HepG2 (cell line): Measurements from ENCODE around the gene G6PC3. TPM values are rescaled to one million over a fixed set of nuclear protein-coding genes. Genes with fewer than 3 reads are reported as not detected.

ENCODE experiments used
- GABPB1 ChIP-seq: IDR thresholded peaks from 2 replicates; pipeline ENCODE4 v1.6.1; 2016; ENCODE audit warnings: mild to moderate bottlenecking, missing genetic modification reagents, moderate library complexity, missing compliant biosample characterization
- ZNF282 ChIP-seq: fragments of 450-650 bp; IDR thresholded peaks from 2 replicates; pipeline ENCODE4 v1.6.1; 2018; ENCODE audit not compliant: partially characterized antibody
- polyA plus RNA-seq, 8 experiments: library from polyadenylated mRNA; depleted of rRNA in 3 of 8; stranded (reverse) in 7 of 8; unstranded in 1 of 8; fragments of >200 nt; fragmentation: Illumina TruSeq in 4 of 8; extraction: Trizol in 4 of 8; gene quantifications; 2 replicates each; pipeline versions ENCODE4 v1.2.1 to v1.2.3, GENCODE V29; 2011 to 2016; ENCODE audit warnings: low read depth in 4 of 8, missing spikeins in 1 of 8, mixed read lengths in 1 of 8; ENCODE audit not compliant: insufficient read depth in 1 of 8
- total RNA-seq, 5 experiments: library from RNA; depleted of rRNA; stranded (reverse); fragments of >200 nt; fragmentation: Illumina TruSeq; extraction: Trizol; gene quantifications; 2 replicates each; pipeline ENCODE4 v1.2.3, GENCODE V29; 2016; ENCODE audit warnings: low read depth in 1 of 5
- TF ChIP-seq, protein P1 (sequence below): sonication (generic); formaldehyde crosslinking; IDR thresholded peaks from 2 replicates; pipeline ENCODE4 v1.8.1; 2022; ENCODE audit warnings: low read depth, mild to moderate bottlenecking, missing genetic modification reagents
- TF ChIP-seq, protein P2 (sequence below): sonication (generic); formaldehyde crosslinking; IDR thresholded peaks from 2 replicates; pipeline ENCODE4 v1.4.0; 2020; ENCODE audit warnings: missing genetic modification reagents
- TF ChIP-seq, protein P3 (sequence below): sonication (generic); formaldehyde crosslinking; IDR thresholded peaks from 2 replicates; pipeline ENCODE4 v1.5.0; 2020; ENCODE audit warnings: mild to moderate bottlenecking, missing genetic modification reagents, borderline replicate concordance
- TF ChIP-seq, protein P4 (sequence below), 2 experiments: sonication (generic) in 1 of 2; formaldehyde crosslinking in 1 of 2; IDR thresholded peaks; 2 replicates each; pipeline versions ENCODE4 v1.4.0 to v1.6.1; 2018 to 2020; ENCODE audit warnings: missing genetic modification reagents in 2 of 2, borderline replicate concordance in 1 of 2, low read depth in 1 of 2, mild to moderate bottlenecking in 1 of 2, missing biosample characterization in 1 of 2
- TF ChIP-seq, protein P5 (sequence below): sonication (generic); formaldehyde crosslinking; IDR thresholded peaks from 2 replicates; pipeline ENCODE4 v1.4.0; 2020; ENCODE audit warnings: missing genetic modification reagents, mild to moderate bottlenecking, borderline replicate concordance

G6PC3 gene
- total and polyA plus RNA-seq, 2 of the 13 experiments (the other 11 are each of a cell fraction or from before 2014, with no cell fraction given): 38.5 to 75.8 TPM

DNA sequence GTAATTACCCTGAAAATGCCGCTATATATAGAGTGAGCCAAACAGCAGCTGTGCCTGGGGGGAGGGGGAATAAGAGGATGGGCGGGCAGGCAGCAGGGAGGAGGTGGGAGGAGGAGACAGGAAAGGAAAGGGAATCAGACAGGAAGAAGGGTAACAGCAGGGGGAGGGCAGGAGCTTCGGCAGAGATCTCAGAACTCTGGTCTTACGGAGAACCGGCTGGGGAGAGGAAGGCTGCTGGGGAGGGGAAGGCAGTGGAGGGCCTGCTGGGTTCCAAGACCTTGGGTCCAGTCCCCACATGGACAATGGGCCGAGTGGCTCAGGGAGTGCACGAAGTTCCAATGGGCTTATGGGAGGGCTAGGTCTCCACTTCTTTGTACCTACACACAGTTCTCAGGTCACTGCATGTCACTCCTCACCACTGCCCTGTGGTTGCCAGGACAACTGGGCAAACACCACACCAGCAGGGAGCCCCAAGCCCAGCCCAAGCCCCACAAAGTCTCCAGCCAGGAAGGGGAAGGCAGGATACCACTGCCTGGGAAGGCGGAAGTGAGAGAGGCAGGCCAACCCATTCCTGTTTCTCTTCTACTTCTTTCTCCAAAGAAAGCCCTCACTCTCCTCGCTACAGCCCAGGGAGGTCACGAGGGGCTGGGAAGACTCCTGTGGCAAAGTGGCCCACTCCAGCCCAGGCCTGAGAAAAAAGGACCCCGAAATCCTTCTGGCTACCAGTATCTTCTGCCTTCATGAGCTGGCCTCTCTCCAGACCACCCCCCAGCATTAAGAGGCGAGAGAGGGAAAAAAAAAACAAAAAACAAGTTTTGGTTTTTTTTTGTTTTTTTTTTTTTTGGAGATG is 25.3 kb downstream of the G6PC3 start (continued):
- TF ChIP-seq, protein P1, sequence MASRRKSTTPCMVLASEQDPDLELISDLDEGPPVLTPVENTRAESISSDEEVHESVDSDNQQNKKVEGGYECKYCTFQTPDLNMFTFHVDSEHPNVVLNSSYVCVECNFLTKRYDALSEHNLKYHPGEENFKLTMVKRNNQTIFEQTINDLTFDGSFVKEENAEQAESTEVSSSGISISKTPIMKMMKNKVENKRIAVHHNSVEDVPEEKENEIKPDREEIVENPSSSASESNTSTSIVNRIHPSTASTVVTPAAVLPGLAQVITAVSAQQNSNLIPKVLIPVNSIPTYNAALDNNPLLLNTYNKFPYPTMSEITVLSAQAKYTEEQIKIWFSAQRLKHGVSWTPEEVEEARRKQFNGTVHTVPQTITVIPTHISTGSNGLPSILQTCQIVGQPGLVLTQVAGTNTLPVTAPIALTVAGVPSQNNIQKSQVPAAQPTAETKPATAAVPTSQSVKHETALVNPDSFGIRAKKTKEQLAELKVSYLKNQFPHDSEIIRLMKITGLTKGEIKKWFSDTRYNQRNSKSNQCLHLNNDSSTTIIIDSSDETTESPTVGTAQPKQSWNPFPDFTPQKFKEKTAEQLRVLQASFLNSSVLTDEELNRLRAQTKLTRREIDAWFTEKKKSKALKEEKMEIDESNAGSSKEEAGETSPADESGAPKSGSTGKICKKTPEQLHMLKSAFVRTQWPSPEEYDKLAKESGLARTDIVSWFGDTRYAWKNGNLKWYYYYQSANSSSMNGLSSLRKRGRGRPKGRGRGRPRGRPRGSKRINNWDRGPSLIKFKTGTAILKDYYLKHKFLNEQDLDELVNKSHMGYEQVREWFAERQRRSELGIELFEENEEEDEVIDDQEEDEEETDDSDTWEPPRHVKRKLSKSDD (CRISPR knock-in tag): 0 out of 2 replicates have a peak, but pooled peaks have one; percentile 39
- TF ChIP-seq, protein P2, sequence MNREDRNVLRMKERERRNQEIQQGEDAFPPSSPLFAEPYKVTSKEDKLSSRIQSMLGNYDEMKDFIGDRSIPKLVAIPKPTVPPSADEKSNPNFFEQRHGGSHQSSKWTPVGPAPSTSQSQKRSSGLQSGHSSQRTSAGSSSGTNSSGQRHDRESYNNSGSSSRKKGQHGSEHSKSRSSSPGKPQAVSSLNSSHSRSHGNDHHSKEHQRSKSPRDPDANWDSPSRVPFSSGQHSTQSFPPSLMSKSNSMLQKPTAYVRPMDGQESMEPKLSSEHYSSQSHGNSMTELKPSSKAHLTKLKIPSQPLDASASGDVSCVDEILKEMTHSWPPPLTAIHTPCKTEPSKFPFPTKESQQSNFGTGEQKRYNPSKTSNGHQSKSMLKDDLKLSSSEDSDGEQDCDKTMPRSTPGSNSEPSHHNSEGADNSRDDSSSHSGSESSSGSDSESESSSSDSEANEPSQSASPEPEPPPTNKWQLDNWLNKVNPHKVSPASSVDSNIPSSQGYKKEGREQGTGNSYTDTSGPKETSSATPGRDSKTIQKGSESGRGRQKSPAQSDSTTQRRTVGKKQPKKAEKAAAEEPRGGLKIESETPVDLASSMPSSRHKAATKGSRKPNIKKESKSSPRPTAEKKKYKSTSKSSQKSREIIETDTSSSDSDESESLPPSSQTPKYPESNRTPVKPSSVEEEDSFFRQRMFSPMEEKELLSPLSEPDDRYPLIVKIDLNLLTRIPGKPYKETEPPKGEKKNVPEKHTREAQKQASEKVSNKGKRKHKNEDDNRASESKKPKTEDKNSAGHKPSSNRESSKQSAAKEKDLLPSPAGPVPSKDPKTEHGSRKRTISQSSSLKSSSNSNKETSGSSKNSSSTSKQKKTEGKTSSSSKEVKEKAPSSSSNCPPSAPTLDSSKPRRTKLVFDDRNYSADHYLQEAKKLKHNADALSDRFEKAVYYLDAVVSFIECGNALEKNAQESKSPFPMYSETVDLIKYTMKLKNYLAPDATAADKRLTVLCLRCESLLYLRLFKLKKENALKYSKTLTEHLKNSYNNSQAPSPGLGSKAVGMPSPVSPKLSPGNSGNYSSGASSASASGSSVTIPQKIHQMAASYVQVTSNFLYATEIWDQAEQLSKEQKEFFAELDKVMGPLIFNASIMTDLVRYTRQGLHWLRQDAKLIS (CRISPR knock-in tag): no peak
- TF ChIP-seq, protein P3, sequence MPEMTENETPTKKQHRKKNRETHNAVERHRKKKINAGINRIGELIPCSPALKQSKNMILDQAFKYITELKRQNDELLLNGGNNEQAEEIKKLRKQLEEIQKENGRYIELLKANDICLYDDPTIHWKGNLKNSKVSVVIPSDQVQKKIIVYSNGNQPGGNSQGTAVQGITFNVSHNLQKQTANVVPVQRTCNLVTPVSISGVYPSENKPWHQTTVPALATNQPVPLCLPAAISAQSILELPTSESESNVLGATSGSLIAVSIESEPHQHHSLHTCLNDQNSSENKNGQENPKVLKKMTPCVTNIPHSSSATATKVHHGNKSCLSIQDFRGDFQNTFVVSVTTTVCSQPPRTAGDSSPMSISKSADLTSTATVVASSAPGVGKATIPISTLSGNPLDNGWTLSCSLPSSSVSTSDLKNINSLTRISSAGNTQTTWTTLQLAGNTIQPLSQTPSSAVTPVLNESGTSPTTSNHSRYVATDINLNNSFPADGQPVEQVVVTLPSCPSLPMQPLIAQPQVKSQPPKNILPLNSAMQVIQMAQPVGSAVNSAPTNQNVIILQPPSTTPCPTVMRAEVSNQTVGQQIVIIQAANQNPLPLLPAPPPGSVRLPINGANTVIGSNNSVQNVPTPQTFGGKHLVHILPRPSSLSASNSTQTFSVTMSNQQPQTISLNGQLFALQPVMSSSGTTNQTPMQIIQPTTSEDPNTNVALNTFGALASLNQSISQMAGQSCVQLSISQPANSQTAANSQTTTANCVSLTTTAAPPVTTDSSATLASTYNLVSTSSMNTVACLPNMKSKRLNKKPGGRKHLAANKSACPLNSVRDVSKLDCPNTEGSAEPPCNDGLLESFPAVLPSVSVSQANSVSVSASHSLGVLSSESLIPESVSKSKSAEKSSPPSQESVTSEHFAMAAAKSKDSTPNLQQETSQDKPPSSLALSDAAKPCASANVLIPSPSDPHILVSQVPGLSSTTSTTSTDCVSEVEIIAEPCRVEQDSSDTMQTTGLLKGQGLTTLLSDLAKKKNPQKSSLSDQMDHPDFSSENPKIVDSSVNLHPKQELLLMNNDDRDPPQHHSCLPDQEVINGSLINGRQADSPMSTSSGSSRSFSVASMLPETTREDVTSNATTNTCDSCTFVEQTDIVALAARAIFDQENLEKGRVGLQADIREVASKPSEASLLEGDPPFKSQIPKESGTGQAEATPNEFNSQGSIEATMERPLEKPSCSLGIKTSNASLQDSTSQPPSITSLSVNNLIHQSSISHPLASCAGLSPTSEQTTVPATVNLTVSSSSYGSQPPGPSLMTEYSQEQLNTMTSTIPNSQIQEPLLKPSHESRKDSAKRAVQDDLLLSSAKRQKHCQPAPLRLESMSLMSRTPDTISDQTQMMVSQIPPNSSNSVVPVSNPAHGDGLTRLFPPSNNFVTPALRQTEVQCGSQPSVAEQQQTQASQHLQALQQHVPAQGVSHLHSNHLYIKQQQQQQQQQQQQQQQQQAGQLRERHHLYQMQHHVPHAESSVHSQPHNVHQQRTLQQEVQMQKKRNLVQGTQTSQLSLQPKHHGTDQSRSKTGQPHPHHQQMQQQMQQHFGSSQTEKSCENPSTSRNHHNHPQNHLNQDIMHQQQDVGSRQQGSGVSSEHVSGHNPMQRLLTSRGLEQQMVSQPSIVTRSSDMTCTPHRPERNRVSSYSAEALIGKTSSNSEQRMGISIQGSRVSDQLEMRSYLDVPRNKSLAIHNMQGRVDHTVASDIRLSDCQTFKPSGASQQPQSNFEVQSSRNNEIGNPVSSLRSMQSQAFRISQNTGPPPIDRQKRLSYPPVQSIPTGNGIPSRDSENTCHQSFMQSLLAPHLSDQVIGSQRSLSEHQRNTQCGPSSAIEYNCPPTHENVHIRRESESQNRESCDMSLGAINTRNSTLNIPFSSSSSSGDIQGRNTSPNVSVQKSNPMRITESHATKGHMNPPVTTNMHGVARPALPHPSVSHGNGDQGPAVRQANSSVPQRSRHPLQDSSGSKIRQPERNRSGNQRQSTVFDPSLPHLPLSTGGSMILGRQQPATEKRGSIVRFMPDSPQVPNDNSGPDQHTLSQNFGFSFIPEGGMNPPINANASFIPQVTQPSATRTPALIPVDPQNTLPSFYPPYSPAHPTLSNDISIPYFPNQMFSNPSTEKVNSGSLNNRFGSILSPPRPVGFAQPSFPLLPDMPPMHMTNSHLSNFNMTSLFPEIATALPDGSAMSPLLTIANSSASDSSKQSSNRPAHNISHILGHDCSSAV (CRISPR knock-in tag): no peak
- TF ChIP-seq GABPB1 (CRISPR knock-in tag) (peak; percentile 44; the same call in 1 of the 2 replicates), ZNF282 (no peak)
- TF ChIP-seq, protein P4, sequence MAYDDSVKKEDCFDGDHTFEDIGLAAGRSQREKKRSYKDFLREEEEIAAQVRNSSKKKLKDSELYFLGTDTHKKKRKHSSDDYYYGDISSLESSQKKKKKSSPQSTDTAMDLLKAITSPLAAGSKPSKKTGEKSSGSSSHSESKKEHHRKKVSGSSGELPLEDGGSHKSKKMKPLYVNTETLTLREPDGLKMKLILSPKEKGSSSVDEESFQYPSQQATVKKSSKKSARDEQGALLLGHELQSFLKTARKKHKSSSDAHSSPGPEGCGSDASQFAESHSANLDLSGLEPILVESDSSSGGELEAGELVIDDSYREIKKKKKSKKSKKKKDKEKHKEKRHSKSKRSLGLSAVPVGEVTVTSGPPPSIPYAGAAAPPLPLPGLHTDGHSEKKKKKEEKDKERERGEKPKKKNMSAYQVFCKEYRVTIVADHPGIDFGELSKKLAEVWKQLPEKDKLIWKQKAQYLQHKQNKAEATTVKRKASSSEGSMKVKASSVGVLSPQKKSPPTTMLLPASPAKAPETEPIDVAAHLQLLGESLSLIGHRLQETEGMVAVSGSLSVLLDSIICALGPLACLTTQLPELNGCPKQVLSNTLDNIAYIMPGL (CRISPR knock-in tag; IDR thresholded peaks at IDR 0.05; ENCODE audit: borderline replicate concordance in 1 of 2, low read depth in 1 of 2): peak; percentile 48 to 65; a peak in 2 of 4 replicates
- TF ChIP-seq, protein P5, sequence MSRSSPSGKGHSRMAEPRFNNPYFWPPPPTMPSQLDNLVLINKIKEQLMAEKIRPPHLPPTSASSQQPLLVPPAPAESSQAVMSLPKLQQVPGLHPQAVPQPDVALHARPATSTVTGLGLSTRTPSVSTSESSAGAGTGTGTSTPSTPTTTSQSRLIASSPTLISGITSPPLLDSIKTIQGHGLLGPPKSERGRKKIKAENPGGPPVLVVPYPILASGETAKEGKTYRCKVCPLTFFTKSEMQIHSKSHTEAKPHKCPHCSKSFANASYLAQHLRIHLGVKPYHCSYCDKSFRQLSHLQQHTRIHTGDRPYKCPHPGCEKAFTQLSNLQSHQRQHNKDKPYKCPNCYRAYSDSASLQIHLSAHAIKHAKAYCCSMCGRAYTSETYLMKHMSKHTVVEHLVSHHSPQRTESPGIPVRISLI: 0 out of 2 replicates have a peak, but pooled peaks have one; percentile 17
